ENCODE data around the gene MED29.
A peak's percentile ranks its signal among the peaks of the same experiment; 100 is the strongest.

The MED29 gene, protein sequence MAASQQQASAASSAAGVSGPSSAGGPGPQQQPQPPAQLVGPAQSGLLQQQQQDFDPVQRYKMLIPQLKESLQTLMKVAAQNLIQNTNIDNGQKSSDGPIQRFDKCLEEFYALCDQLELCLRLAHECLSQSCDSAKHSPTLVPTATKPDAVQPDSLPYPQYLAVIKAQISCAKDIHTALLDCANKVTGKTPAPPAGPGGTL

DNA sequence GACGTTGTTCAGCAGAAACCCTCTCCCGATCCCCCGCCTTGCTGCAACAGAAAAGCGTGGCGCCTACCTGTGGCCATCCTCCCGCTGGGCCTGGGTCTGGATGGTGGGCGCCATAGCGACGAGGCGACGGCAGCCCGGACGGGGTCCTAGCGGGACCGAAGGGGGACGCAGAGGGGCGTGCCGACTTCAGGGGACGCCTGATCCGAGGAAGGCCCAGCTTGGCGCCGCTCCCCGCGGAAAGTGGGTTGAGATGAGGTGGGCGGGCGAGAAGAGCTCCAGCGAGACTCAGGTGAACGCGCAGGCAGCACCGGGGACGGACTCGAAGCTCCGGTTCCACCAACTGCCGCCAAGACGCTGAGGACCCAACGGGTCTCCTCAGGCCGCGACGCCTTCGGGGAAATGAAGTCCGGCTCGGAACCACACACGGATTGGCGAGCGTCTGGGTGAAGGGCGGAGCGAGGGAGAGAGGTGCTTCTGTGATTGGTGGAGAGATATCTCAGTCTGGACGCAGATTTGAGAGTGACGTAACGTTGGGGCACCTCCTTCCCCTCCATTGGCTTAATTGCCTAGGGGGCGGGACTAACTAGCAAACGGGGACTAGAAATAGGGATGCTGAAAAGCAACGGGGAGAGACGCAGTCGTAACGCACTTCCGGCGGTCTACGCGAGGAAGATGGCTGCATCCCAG, at the start of gene MED29, which contains the start of gene PAF1:
MED29 (plus strand) TSS at position 628 of the 687 bp plus-strand sequence; CDS start at position 673, 45 bp downstream.
PAF1 (minus strand) TSS at position 356 of the 687 bp plus-strand sequence; CDS start at position 114, 242 bp downstream.
- peak; percentile 96 for ATAC-seq
- DNase-seq, result peak; percentile 93

DNA sequence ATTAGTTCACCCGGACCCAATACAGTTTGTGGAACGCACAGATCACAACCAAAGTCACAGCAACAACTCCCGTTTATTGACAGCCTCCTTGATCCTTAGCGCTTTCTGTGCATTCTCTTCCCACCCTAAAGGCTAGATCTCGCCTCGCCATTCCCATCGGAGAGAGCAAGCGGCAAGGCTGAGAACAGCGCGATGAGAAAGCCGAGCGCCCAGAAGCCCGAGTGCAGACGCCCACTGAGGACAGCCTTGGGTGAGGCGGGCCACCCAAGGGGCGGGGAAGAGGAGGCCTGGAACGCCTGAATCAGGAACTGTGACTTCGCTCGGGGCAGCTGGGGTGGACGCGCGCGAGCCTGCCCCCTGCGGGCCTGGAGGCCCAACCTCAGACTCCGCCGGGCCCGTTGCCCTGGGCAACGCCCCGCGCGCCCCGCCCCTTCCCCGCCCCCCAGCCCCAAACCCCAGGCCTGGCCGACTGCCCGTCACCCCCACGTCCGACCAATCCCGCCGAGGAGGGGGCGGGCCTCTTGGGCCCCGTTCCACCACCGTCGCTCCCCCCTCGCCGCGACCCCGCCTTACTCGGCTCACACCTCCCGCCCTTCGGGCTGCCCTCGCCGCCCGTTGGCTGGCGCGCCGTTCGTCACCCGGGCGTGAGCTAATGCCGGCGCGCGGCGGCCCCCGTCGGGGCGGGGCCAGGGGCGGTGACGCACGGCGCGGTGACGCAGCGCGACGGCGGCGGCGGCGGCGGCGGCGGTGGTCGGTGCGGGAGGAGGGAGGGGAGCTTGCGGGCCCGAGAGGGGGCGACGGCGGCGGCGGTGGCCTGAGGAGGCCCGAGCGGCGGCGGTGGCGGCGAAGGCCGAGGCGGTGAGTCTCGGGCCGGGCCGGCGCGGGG, 49.2 kb upstream of the MED29 start, which contains the start of gene SAMD4B:
SAMD4B (plus strand) TSS at position 703 of the 886 bp plus-strand sequence. CDS start 14,473 bp downstream, outside the sequence.
- DNase-seq (peak; percentile 99), ATAC-seq (peak; percentile 94)

DNA sequence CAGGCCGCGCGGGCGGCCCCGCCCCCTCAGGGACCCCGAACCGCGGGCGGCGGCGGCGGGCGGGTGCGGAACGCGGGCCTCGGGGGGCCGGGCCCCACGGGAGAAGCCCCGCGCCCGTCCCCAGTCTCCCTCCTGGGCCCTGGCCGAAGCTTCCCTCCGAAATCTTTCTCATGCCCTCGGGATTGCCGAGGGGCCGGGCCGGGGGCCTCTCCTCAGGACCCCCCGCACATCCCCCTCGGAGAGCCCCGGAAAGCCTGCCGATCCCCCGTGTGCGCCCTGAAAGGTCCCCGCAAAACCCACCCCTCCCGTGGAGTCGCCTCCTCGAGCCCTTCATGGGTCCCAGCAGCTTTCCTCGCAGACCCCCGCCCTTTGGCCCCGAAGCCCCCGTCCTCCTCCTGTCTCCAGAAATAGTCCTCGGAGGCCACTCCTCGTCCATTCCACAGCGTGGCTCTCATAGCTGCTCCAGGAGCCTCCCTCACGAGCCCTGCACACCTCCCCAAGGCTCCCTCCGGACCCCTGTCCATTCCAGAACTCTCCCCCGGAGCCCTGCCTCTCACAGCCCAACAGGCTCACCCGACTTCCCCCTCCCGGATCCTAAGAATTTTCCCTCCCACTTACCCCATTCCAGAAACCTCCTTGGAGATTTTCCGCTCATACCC, 48.4 kb upstream of the MED29 start:
- no peak for ATAC-seq
- DNase-seq, result no peak

DNA sequence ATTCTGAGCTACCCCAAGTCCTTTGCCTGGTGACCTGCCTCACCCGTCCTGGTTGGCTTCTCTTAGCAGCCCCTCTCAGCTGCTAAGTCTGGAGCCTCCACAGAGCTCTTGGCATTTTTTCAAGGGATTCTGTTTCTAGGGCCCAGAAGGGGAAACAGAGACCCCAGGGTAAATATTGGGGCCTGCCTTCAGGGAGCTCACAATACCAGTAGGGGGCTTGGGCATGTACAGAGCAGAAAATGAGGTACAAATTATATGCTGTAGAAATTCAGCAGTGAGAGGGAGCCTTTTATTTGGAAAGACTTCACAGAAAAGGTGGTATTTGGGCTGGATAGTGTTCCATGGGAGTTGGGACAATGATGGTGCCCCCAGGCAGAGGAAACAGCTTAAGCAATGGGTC, 45.2 kb upstream of the MED29 start:
- no peak for ATAC-seq
- DNase-seq, result no peak

DNA sequence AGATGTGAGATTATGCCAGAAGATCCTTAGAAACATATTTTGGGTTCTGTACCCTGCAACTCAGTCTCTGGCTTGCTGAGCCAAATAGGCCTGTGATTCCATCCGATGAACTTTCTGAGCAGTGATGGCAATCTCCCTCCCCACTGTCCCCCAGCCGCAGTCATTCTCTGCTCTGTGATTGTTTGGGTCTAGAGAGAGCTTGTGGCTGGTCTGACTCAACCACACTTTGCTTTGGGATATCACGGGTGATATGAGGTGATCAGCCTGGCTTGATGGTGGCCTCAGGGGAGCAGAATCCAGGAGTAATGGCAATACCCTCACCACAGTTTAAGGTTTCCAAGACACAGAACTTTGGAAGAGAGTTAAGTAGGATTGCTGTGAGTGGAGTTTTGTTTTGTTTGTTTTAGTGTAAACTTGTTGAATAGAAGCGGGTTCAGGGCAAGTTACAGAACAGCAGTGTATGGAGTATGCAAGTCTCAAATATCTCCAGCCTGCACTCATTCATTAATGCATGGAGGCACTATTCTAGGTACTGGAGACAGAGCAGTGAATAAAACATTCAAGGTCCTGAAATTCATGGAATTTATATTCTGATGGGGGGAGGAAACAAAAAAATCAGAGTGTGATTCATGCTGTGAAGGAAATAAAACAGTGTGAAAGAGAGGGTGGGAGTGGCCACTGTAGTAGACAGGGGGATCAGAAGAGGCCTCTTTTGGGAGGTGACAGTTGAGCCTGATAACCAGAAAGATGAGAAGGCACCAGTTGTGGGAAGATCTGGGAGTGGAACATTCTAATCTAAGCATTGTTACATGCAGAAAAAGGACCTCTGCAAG, 43.6 kb upstream of the MED29 start:
- DNase-seq, result no peak
- ATAC-seq, result peak; percentile 17

DNA sequence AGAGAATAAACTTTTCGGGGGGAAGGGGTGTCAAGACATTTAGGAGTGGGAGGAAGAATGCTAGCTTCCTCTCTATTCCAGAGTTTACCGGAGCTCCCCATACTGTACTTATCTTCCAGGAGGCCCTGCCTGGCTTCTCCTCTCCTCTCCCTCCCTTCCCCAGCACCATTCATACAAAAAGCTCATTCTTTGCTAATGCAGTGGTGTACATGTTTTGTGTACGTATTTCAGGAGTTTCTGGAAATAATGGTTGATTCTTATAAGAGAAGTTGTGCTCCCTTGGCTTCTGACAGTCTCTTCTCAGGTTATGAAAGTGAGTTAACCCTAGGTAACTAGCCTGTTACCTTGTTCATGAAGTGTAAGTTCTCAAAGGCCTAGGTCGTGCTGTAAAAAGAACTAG, 41.9 kb upstream of the MED29 start:
- DNase-seq (no peak), ATAC-seq (no peak)

DNA sequence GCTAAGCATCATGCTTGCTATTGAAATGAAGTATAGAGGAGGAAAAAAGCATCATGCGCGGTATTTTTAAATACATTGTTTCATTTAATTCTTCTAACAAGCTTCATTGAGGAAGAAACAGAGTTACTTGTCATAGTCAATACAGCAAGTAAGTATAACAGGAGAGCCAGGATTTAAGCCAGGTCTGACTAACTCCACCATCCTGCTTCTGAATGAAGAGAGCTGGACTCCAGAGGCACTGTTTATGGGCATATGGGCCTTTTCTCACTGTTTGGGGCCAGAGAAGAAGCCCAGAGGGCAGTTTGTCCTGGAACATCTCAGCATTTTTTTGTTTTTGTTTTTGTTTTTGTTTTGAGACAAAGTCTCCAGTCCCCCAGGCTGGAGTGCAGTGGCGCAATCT, 41.0 kb upstream of the MED29 start:
- ATAC-seq (no peak), DNase-seq (no peak)

DNA sequence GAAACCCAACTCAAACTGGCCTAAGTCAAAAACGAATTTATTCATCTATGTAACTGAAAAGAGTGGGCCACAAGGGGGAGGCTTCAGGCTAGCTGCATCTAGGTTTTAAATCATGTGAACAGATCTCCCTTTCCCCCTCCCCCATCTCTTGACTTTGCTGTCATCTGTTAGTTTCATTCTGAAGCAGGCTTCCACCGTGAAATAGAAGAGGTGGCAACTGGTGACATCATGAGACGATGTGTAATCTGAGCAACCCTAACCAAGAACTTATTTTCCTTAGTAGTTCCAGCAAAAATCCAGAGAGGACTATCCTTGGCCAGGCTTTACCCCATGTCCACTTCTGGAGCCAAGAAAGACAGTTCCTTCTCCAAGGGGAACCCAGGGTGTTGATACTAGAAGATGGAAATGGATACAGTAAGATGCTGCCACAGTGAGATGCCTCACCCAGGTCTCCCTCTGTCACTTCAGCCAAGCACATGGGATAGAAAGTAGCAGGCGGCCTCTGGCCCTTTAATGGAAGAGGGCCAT, 39.6 kb upstream of the MED29 start:
- DNase-seq, result peak; percentile 35
- peak; percentile 85 for ATAC-seq

DNA sequence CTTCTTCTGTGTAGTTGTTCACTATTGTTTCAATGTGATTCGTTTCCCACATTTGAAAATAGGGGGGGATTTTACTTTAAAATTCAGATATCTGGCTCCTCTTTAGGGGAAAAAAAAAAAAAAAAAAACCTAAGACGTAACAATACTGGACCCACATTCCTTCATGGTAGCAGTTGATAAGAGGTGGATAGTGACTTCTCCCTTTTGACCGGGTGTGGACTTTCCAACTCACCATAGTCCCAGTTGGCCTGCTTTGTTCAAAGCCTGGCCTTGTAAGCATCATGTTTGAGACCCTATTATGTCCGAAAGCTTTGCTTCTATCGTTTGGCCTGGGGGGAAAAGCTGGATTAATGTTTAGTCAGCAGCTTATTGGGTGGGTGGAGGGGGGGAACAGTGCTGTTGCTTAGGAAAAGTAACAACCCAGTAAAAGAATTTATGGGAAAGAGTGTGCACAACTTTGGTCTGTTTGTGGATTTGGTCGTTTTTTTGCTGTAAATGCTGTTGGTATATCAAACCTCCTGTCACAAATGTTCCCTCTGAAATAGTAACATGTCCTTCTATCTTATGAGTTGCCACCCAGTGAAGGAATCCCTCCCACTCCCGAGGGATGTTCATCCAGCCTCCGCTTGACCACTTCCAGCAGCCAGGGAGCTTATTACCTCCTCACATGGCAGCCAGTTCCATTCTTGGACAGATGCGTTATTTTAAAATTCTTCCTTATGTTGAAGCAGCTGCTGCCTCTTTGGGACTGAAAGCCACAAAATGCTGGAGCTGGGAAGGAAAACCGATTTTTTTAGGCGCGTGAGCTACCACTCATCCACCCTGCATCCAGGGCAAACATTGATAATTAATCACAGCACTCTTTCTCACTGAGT, 38.6 kb upstream of the MED29 start:
- DNase-seq, result no peak
- no peak for ATAC-seq

DNA sequence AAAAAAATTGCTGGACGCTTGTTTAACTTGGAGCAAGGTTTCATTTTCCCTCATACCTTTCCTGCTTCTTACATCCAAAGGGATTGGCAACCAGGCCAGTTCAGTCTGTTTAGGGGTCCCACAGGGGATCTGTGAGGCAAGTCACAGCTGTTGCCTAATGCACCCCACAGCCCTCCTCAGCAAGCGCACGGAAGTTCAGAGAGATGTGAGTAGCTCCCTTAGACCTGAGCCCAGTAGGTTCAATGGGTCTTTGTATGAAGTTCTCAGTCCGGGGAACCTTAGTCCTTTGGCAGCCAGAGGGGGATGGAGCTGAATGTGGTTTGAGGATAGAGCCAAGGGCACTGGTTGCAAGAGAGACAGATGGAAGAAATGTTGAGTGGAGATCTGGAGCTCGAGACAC, 35.9 kb upstream of the MED29 start:
- ATAC-seq (no peak), DNase-seq (no peak)

DNA sequence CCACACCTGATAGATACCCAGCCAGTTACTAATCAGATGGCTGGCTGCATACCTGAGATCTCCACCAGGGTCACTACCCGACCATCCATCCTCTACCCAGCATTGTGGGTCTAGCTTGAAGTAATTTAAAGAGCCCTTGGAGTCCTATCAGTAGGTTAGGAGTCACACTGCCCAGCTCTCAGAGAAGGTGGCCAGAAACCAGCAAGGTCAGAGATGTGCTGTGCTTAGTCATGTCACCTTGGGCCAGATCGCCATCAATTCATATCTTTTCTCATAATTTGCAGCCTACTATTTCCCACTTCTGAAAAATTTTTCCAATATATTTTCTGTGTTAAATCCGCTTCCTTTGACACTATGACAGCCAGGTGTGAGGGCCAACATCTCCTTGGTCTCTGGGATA, 35.1 kb upstream of the MED29 start:
- no peak for ATAC-seq
- DNase-seq, result no peak

DNA sequence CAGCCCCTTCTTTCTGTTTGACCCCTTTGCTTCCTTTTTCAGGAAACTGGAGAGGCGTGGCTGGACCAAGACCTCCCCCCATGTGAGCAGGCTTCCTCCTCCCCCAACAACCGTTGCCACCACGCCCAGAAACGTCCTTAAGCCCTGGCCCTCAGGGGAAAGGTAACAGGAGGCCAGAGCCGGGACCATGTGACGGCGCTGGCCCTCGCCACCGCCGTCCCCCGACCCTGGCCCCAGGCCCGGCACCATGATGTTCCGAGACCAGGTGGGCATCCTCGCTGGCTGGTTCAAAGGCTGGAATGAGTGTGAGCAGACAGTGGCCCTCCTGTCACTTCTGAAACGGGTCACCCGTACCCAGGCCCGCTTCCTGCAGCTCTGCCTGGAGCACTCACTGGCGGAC, 34.5 kb upstream of the MED29 start:
- DNase-seq (no peak), ATAC-seq (no peak)

DNA sequence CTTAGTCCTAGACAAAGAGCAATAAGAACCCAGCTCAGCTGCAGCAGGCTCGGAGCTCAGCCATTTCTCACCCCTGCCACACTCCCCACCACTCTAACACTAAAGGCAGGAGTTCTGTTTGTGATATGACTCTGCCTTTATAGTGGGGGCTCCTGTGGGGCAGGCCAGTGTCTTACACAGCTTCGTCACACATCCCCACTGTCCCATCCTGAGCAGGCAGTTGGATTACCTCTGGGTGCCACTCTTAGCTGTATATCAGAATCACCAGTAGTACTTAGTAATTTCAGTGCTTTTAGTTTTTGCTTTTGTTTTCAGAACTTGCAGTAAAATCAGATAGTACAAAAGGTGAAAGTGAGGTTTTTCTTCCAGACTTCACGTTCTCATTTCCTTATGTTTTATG, 32.2 kb upstream of the MED29 start:
- DNase-seq (no peak), ATAC-seq (no peak)

DNA sequence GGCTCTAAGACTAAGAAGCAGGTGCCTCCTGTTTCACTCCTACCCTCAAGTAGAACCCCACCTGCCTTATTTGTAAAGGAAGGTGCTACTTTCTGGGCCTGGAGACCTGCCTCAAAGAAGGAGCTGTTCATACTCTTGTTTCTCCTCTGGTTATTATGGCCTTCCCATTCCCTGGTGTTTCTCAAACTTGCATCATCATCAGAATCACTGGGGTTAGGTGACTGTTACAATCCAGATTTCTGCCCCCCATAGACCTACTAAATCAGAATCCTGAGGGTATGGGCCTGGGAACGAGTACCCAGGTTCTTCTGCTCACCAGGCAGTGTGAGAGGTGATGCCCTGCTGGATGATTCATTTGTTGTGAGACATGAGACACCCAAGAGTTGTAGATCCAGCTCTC, 30.6 kb upstream of the MED29 start:
- DNase-seq (no peak), ATAC-seq (no peak)

DNA sequence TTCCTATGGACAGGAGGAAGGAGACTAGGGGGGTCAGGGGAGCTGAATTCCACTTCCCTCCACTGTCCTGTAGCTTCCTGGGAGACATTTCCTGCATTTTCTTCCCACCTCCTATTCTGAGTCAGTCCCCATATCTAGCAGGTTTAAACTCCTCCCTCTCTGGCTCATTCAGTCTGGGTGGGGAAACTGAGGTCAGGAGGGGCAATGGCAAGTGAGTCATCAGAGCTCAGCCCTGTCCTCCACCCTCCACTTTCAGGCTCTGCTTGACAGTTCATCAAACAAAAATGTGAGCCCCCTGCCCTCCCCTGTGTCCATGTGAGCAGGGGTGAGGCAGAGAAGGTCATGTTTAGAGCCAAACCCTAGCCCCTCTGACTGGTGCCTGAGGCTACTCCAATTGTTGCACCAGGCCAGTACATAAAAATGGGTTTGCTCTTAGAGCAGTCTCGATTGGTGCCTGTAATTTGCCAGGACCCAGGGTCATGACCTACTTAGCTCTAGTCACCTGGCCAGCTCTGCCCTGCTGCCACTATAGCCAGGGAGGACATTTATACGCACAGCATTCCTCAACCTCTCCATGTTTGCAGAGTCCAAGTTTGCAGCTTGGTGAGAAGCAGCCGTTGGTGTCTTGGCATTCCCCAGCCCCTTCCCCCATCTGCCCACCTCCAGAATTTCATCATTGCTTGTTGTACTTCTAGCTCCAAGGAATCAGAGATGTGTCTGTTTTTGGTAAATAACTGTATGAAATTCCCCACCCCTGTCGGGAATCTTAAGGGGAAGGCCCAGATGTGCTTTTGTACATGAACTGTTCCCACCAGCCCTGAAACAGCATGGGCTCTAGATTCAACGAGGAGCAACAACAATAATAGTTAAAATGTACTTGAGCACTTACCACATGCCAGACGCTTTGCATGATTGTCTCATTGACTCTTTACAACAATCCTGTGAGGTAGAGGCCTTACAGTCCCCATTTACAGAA, 28.2 kb upstream of the MED29 start:
- DNase-seq (no peak), ATAC-seq (no peak)

DNA sequence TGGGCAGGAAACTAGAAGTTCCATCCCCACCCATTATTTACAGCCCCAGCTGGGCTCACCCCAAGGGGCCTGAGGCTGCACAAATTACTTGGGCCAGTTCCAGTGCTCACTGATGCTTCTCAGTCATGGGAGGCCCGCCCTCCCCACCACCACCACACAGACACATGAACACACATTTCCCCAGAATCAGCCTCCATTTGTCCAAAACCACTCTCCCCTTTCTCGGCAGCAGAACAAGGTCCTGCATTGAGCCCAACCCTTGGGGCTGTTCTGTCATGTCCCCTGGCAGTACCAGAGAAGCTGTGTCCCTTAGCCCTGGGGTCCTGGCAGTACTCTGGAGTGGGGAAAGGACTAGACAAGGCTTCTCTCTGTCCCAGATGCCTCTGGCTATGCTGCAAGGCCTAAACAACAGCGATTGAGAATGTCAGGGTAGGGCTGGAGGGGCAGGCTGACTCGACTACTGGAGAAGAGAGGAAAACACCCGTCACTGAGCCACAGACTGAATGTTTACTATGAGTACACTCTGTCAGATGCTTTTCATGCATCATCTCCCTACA, 27.2 kb upstream of the MED29 start:
- DNase-seq, result no peak
- no peak for ATAC-seq

DNA sequence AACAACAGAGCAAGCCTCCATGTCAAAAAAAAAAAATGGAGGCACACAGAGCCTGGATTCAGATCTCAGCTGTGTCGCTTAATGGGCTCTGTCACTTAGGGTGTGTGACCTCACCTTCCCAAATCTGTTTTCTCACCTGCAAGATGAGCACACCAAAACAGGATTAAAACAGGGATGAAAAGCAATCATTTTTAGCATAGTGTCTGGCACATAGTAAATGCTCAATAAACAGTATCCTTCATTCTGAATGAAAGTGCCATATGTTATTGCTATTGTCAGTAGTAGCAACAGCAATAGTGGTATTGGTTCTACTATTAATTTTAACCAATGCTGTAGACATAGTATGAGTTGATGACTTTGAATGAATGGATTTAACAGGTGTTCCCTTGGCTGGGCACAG, 25.6 kb upstream of the MED29 start:
- no peak for DNase-seq
- ATAC-seq, result no peak

DNA sequence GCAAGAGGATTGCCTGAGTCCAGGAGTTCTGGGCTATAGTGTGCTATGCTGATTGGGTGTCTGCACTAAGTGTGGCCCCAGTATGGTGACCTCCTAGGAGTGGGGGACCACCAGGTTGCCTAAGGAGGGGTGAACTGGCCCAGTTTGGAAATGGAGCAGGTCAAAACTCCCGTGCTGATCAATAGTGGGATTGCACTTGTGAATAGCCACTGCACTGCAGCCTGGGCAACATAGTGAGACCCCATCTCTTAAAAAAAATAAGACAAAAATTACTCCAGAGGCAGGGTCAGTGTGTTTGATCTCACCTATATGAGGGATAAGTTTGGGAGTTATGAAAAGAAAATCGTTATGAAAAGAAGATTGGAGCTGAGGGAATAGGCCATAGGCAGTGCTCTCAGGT, 22.0 kb upstream of the MED29 start:
- DNase-seq, result no peak

DNA sequence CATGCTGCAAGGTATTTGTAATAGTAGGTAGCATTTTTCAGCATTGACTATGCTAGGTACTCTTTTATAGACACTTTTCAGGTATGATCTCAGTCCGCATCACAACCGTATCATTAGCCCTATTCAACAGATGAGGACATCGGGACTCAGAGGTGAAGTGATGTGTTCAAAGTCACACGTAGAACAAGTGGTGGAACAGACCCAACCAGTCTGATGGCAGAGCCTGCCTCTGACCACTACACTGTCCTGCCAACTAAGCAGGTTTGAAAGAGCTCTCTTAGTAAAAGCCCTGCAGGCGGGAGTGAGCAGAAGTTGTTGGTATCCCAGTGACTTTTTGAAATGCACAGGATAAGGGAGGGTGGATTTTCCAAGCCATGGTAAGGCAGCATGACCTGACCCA, 20.4 kb upstream of the MED29 start:
- ATAC-seq (no peak), DNase-seq (no peak)

More for the DNA sequence above, 22.0 kb upstream of the MED29 start:
- no peak for ATAC-seq

All from stimulated activated naive CD8-positive, alpha-beta T cell treated with anti-CD3 and anti-CD28 coated beads, Interleukin-15, Interleukin-2, amounts not matched to agents 100 U/mL and 50 U/mL, for 24 hours (primary cell).